HG02938 (cell line): Measurements from ENCODE around the gene DGKE.

Source experiments
- ATAC-seq: cut with Tn5 transposase; IDR thresholded peaks from one replicate; pipeline ENCODE4 v1.9.1; 2021; ENCODE audit warnings: mild to moderate bottlenecking, moderate library complexity; ENCODE audit not compliant: unreplicated experiment

The DGKE gene

DNA sequence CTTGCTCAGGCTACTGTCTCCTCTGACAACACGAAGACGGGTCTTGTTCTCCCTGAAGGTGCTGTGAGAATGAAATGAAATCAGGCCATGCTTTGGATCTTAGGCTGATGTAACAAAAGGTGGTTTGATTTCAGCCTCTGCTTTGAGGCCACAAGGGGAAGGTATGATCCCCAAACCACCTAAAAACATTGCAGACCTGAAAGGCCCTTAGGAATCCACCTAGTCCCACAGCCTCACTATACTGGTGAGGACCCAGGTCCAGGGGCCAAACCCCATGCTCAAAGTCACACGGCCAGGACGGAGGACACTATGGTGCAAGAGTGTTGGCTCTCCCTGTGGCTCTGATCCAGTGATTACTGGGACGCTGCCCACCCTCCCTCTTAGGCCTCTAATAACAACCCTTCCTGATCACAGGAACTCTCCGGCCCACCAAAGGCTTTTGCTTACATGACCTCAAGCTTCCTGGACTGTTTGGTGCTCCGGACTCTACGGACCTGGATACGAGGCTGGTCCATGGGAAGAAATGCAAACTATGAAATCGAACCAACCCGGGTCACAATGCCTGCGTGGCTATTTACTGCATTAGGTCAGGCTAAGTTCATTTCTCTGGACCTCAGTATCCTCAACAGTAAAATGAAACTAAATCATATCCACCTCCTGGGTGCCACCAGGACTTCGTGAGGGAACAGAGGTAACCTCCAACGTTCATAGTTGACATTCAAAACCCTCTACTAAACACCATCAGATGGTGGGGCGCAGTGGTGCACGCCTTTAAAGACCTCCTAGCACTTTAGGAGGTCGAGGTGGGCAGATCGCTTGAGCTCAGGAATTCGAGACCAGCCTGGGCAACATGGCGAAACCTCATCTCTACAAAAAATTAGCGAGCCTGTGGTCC lies 78.4 kb downstream of the DGKE start:
- ATAC-seq = no peak

DNA sequence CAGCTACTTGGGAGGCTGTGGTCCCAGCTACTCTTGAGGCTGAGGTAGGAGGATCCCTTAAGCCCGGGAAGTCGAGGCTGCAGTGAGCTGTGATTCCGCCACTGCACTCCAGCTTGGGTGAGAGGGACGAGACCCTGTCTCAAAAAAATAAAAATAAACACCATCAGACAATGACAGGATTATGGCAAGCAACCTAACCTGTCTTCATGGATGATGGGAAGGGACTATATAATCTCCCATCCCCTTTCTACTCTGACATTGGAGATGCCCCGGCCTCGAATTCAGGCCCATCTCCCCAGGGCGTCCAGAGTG lies 79.0 kb downstream of the DGKE start:
- no peak for ATAC-seq

DNA sequence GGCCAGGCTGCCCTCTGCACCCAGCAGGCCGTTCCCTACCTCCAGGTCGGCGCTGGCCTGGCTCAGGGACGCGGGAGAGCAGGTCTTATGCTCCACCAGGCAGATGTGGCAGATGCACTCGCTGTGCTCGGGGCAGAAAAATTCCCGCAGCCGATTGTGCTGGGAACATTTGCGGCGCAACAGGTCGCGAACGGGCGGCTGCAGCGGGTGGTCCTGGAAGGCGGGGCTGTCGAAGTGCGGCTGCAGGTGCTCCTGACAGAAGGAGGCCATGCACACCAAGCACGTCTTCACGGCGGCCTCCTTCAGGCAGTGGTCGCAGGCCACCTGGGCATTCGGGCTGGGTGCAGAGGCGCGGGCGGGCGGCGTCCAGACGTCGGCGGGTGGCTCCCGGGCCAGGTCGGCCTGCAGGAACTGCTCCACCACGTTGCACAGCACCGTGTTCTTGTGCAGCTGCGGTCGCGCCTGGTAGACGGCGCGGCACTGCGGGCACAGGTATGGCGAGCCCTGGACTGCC lies 79.5 kb downstream of the DGKE start:
- ATAC-seq = peak; percentile 25

DNA sequence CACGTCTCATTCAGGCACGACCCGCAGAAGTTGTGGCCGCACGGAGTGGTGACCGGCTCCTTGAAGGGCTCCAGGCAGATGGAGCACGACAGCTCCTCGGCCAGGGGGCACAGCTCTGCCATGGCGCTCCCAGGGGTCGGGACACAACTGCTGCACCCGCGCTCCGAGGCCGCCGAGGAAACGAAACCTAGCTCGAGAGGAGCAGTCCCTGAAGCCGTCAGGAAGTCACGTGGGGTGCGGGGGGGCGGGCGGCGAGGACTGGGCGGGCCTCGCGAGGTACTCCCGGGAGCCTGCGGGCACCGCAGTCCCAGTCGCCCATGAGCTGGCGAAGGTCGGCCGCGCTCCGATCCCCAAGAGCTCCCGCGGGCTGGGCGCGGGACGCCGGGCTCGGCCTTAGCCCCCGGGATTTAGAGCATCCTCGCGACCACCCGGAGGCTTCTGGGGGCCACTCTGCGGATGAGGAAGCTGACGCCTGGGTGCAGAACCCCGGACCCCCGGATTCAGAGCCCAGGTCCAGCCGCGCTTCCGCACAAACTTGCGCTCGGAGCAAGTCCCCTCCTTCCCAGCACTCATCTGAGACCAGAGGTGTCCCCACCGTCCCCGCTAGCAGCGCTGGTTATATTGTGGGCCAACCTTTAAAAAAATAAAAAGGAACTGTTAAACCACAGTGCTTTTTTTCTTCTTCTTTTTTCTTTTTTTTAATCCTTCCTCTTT lies 80.1 kb downstream of the DGKE start, which contains the start of gene TRIM25:
Gene TRIM25 (minus strand): TSS at position 183 of the 714 bp plus-strand sequence. CDS start 61 bp downstream, at position 122.
- peak; percentile 59 for ATAC-seq

DNA sequence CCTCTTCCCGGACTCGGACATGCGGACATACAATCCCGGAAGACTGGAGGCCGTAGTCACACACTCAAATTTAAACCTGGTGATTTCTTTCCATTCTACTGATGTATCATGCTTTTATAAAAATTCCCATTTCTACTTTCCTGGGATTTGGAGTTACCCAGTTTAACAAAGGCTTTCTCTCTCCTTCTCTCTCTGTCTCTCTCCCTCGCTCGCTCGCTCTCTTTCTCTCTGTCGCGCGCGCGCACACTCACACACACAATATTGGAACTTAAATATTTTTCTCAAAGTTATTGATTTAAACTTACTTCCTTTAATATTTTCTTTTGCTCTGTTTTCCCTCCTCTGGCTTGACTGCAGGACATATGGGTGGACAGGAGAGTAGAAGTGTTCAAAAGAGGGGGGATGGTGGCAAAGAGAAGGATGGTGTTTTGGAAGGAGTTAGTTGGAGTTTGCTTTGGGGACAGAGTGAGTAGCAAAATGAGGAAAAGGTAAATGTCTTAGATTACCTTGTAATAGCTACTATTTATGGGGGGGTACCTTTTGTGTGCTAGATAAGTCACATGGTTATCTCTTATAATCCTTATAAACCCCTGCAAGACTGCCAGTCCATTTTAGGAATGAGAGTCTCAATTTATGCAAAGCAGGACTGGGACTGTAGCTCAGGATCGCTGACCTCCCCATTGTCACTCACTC lies 80.8 kb downstream of the DGKE start:
- no peak for ATAC-seq

DNA sequence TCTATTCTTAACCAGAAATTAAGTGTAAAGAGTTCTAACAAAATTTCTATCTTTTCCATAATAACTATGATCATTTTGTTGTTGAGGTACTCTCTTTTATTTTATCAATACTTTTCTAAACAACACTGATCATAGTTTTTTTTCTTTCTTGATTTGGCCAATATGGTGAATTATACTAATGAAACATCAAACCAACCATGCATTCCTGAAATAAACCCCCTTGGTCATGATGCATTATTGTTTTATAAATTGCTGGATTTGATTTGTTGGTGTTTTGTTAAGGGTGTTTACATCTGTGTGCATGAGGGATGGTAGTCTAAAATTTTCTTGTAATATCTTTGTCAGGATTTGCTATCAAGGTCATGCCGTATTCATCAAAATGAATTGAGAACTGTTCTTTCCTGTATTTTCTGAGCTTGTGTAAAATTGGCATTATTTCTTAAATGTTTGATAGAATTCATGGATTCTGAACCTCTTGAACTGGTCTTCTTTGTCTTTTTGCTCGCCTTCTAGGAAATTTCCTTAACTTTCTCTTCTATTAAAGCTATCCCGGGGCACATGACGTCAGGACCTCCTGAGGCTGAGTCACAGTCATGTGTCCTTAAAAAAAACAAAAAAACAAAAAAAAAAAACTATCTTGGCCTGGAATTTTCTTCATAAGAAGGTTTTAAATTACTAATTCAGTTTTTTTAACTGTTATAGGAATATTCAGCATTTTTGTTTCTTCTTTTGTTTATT lies 83.8 kb downstream of the DGKE start:
- ATAC-seq = no peak

DNA sequence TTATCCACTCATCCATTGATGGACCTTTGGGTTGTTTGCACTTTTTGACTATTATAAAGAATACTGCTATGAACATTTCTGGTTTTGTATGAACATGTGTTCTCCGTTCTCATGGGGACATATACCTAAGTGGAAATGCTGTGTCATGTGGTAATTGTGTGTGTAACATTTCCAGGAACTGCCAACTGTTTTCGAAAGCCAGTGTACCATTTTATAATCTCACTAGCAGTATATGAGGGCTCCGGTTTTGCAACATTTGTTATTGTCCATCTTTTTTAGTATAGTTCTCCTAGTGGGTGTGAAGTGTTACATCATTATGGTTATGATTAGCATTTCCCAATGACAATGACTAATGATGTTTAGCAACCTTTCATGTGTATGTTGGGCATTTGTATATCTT lies 85.0 kb downstream of the DGKE start:
- no peak for ATAC-seq
